Activated CD4-positive, alpha-beta T cell treated with anti-CD3 and anti-CD28 coated beads, Interleukin-10, Interleukin-2, amounts not matched to agents 100 ng/mL and 50 ng/mL, durations not matched to agents 16 hours and 8 hours (primary cell): ENCODE data around the gene IGIP.
A peak's percentile ranks its signal among the peaks of the same experiment; 100 is the strongest.

Source experiments
- DNase-seq: peaks from one replicate; pipeline ENCODE4 v3.0.0-alpha.2; 2020

The IGIP gene

DNA sequence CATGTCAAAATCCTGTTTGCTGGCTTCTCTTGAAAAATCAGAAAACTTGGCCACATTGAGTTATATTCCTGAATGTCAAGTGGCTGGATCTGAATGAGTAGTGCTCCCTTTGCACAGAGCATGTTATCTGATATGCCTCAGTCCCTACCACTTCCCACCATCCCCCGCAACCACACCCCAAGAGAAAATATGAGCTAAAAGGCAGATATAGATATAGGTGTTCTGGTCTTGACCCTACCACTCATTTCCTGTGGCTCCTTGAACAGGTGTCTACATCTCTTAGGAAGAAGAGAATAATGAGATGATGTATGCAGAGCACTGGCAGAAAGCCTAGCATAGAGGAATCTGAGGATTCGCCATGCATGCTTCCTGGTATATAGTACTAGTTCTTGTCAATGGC lies 42.6 kb downstream of the IGIP start:
- DNase-seq: no peak

DNA sequence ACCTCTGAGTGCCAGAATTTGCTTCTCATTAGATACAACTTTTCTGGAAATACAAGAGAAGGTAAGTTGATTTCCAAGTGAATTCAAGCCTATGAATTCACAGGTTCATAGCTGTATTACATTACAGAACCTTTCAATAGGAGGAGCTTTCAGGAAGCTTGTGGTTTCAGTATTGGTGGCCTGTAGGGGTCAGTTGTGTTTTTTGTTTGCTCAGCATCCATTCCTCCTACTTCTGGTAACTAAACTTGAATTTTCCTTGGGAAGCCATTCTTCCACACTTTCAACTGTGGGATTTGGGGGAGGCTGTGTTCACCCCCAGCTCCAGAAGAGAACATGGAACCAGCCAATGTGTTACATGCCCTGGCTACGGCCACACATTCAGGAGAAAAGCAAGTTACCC lies 43.7 kb downstream of the IGIP start:
- no peak for DNase-seq

DNA sequence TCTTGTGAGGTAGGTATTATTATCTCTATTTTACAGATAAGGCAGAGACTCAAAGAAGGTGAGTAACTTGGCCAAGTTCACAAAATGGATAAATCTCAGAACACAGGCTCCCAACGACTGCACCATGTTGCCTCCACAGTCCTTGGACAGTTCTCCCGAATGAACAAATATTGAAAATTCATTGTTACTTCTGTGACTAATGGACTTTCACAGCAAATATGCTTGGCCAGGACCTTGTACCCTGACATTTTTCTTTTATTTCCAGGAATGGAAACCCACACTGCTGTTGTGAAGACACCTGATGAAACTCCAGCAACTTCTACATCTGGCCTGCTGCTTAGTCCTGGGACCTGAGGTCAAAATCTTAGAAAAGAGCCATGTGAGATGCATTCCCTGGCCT lies 46.7 kb downstream of the IGIP start:
- DNase-seq: no peak

DNA sequence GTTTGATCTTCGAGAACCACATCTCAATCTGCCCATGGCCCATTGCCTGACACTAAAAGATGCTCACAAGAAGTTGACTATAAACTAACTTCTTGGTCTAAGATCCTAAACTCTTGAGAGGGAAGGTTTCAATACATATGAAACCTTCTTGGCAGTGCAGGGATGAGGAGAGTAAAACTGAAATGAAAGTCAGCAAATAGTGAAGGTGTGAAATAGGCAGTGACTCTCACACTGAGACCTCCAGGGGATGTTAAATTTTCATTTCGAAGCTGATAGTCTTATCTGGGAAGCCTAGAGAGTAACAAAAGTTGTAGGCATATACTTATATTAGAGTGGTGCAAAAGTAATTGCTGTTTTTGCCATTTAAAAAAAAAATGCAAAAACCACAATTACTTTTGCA lies 48.3 kb downstream of the IGIP start:
- DNase-seq: no peak

DNA sequence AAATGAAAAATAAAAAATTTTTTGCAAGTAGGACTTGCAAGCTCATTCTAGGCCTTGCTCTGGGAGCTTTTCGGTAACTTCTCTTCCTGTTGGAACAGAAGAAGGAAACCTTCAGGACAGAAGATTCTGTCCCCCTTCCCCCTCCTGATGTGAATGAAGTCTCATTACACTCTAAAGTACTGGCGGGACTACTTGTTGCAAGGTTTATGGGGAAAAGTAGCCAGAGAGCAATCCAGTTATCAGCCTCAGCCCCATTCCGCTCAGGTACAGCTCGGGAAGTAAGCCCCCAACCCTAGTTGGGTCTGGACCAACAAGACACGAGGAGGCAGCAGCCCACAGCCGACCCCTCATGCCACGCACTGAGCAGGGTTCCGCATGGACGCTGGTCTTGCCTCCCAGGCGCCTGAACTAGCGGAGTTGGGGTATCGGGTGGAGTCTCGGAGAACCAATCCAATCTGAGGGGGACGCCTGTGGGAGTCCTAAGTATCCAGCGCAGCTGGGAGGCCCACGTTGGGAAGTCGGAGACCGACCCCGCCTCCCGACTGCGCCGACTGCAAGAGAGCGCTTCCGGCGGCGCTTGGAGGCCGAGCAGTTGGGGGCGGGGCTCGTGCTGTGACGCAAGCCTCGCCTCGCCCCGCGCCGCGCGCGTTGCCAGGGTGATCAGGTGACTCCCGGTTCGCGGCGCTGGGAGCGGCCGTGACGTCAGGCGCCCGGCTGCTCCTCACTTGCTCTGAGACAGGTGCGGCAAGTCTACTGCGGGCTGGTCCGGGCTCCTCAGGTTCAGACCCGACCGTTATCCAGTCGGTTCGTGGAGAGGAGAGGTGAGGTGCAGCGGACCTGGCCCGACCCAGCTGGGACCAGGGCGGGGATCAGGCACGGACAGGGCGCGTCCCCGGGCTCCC lies 49.0 kb downstream of the IGIP start, which contains the start of gene CYSTM1:
TSS of gene CYSTM1 (plus strand) at position 724 of the 902 bp plus-strand sequence. CDS start 19,278 bp downstream, outside the sequence.
- peak; percentile 97 for DNase-seq

DNA sequence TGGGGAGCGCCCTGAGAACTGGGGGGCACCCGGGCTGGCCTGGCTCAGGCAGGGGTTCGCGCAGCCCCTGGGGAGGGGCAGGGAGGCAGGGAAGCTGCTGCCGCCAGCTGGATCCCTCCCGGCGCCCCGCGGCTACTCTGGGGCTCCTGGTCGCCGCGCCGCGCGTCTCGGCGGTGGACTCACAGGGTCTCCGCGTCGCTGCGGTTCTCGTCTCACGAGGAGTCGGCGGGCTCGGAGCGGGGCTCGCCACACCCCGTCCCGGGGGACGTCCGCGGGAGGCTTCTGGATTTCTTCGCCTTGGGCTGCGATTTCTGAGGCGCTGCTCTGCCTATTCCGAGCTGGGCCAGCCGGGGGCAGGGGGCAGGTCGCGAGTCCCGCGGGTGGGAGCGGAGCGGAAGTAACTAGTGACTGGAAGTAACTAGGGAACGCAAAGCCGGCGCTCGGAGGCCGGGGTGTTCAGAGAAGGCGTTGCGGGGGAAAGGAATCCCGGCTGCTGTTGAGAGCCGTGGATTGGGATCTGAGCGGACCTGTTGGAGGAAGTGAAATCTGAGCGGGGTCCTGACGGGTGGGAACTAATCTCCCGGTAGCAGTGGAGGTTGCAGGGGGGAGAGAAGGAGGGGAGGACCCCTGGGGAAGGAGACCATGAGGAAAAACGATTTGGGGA lies 49.8 kb downstream of the IGIP start:
- DNase-seq: peak; percentile 67

DNA sequence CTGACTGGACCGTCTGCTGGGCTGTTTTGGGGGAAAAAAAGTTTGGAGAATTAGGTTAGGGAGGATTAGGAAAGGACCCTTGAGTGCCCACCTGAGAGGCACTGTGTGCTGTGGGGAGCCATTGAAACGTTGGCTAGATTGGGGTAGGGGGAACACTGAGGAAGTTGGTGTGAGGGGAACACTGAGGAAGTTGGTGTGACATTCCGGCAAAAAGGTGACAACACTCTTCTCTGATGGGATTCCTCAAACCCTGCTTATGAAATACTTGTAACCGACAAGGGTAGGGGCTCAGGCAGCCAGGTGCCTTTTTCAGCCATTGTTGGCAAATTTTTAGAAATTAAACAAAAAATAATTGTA lies 50.3 kb downstream of the IGIP start:
- no peak for DNase-seq

DNA sequence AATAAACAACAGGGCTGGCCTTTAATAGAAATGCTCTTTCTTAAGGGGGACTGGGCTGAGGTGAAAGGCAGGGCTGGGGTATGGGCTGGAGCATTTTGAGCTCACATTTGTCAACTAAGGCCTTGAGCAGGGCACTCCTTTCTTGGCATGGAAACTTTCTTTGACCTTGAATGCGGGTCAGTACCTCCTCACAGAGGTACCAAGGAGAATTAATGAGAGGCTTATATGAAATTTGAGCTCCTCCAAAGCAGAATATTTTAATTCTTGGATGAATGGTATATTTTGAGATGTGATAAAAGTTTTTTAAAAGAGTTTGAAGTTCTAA lies 52.3 kb downstream of the IGIP start:
- no peak for DNase-seq

DNA sequence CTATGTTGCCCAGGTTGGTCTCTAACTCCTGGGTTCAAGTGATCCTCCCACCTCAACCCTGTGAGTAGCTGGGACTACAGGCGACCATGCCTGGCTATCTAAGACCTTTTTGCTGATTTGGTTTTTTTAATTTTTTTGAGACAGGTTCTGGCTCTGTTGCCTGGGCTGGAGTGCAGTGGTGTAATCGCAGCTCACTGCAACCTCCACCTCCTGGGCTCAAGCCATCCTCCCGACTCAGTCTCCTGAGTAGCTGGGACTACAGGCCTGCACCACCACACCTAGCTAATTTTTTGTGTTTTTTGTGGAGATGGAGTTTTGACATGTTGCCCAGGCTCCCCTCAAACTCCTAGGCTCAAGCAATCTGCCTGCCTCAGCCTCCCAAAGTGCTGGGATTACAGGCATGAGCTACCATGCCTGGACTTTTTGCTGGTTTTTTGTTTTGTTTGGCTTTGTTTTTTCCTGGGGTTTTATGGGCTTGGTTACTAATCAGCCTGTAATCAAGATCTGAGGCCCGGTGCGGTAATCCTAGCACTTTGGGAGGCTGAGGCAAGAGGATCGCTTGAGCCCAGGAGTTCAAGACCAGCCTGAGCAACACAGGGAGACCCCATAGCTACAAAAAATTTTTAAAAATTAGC lies 52.9 kb downstream of the IGIP start:
- DNase-seq: no peak
